Gastroesophageal sphincter (tissue), 3 donors: ENCODE results near the gene ZNF385B.

Experiments used
- EP300 ChIP-seq: sonication (generic); formaldehyde crosslinking; IDR thresholded peaks from one replicate; pipeline ENCODE4 v1.6.1; 2017; ENCODE audit warnings: antibody characterized with exemption, mild to moderate bottlenecking
- POLR2A ChIP-seq, 2 donors: fragments of 450-650 bp; IDR thresholded peaks; one replicate each; pipeline ENCODE4 v1.6.1; 2017; ENCODE audit warnings: antibody characterized with exemption in 2 of 2, mild to moderate bottlenecking in 2 of 2, moderate library complexity in 1 of 2
- TF ChIP-seq, protein P1 (sequence below), 4 experiments: fragments of 200-600 bp in 2 of 4; fragments of 450-650 bp in 2 of 4; sonication (generic) in 1 of 4; IDR thresholded peaks; one replicate each; pipeline ENCODE4 v1.5.1; 2017 to 2019; ENCODE audit warnings: antibody characterized with exemption in 4 of 4, mild to moderate bottlenecking in 2 of 4, moderate library complexity in 2 of 4

GRCh38 chr2:179488563-179488962 lies 372.8 kb downstream of the ZNF385B start:
- TF ChIP-seq, protein P1, sequence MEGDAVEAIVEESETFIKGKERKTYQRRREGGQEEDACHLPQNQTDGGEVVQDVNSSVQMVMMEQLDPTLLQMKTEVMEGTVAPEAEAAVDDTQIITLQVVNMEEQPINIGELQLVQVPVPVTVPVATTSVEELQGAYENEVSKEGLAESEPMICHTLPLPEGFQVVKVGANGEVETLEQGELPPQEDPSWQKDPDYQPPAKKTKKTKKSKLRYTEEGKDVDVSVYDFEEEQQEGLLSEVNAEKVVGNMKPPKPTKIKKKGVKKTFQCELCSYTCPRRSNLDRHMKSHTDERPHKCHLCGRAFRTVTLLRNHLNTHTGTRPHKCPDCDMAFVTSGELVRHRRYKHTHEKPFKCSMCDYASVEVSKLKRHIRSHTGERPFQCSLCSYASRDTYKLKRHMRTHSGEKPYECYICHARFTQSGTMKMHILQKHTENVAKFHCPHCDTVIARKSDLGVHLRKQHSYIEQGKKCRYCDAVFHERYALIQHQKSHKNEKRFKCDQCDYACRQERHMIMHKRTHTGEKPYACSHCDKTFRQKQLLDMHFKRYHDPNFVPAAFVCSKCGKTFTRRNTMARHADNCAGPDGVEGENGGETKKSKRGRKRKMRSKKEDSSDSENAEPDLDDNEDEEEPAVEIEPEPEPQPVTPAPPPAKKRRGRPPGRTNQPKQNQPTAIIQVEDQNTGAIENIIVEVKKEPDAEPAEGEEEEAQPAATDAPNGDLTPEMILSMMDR (IDR thresholded peaks at IDR 0.05), result no peak
- TF ChIP-seq POLR2A (IDR thresholded peaks at IDR 0.05), result no peak
- TF ChIP-seq EP300, result no peak
